ENCODE results near the gene CCR7. TPM values are rescaled to one million over a fixed set of nuclear protein-coding genes. Genes with fewer than 3 reads are reported as not detected.
A peak's percentile ranks its signal among the peaks of the same experiment; 100 is the strongest.

CCR7 gene
- total and polyA plus RNA-seq, 2 donors (not counting 1 experiment from before 2014, with no cell fraction given) = 116 to 481 TPM

GRCh38 chr17:40535438-40535837 lies 29.8 kb downstream of the CCR7 start:
- 98% methylated on average over 3 of the region's 4 CpGs for WGBS (ENCODE audit: insufficient coverage)

More at GRCh38 chr17:40535438-40535837, 29.8 kb downstream of the CCR7 start:
- no peak overlapping the region for H3K9ac ChIP-seq (ENCODE audit: low read length)
- peaks cover 47 to 77% of the 10 kb centered on the region in 2 donors for H3K4me1 ChIP-seq (ENCODE audit: control insufficient read depth in 2 of 2, insufficient read depth in 2 of 2, low read length in 2 of 2)
- peak overlapping the region in 1 of 2 donors; percentile 4 for H3K27ac ChIP-seq (ENCODE audit: low read length in 2 of 2)
- no peak overlapping the region for H3K4me2 ChIP-seq (replicated peaks; ENCODE audit: low read depth, low read length, poor library complexity, severe bottlenecking)
- no peaks in the 10 kb centered on the region for H3K36me3 ChIP-seq (replicated peaks in 1 of 2; ENCODE audit: control extremely low read depth in 1 of 2, control insufficient read depth in 1 of 2, extremely low read depth in 1 of 2, insufficient read depth in 2 of 2, low read length in 1 of 2)
- H3K79me2 ChIP-seq (ENCODE audit: control insufficient read depth, insufficient read depth, low read length) = no peaks in the 10 kb centered on the region
- ChIA-PET POLR2A (interaction anchor here (3.1 to 4.9 kb wide), 3 partner anchors 16 to 80 kb away, joined by 11 to 60 read pairs (median 17); no protein-coding TSS in a partner anchor), CTCF (interaction anchor here (0.7 to 15.0 kb wide), 14 partner anchors 8 to 376 kb away, joined by 3 to 329 read pairs (median 14); partner anchors contain the start of genes GJD3, IGFBP4 and TOP2A)
- no peaks in the 10 kb centered on the region for H4K20me1 ChIP-seq (ENCODE audit: control insufficient read depth, insufficient read depth, low read length, poor library complexity, severe bottlenecking)
- H2AFZ ChIP-seq (ENCODE audit: insufficient read depth, low read depth, low read length, poor library complexity, severe bottlenecking) = no peak overlapping the region
- DNase-seq (no peak), ATAC-seq (ENCODE audit: low read depth) (no peak)
- H3K9me3 Mint-ChIP-seq (ENCODE audit: insufficient read depth) = no peaks in the 10 kb centered on the region
- intact Hi-C loops (cut with micrococcal nuclease) = no loop called here
- H3K27ac Mint-ChIP-seq = peak overlapping the region; percentile 97
- no peak overlapping the region for H3K4me3 ChIP-seq (ENCODE audit: control extremely low read depth in 1 of 5, extremely low read depth in 1 of 5, insufficient read depth in 1 of 5, low read depth in 2 of 5, low read length in 4 of 5)
- no peaks in the 10 kb centered on the region for H3K27me3 ChIP-seq (replicated peaks in 1 of 4; ENCODE audit: control extremely low read depth in 1 of 4, control insufficient read depth in 3 of 4, insufficient read depth in 4 of 4, low read length in 3 of 4)
- H3K27me3 Mint-ChIP-seq = no peaks in the 10 kb centered on the region
- H3K4me3 Mint-ChIP-seq = no peak overlapping the region
- peaks cover 78% of the 10 kb centered on the region for H3K4me1 Mint-ChIP-seq
- no peak for TF ChIP-seq EZH2 (IDR thresholded peaks at IDR 0.05; ENCODE audit: borderline replicate concordance, insufficient read depth, low read depth, low read length, poor library complexity, severe bottlenecking)
- TF ChIP-seq, protein P1, sequence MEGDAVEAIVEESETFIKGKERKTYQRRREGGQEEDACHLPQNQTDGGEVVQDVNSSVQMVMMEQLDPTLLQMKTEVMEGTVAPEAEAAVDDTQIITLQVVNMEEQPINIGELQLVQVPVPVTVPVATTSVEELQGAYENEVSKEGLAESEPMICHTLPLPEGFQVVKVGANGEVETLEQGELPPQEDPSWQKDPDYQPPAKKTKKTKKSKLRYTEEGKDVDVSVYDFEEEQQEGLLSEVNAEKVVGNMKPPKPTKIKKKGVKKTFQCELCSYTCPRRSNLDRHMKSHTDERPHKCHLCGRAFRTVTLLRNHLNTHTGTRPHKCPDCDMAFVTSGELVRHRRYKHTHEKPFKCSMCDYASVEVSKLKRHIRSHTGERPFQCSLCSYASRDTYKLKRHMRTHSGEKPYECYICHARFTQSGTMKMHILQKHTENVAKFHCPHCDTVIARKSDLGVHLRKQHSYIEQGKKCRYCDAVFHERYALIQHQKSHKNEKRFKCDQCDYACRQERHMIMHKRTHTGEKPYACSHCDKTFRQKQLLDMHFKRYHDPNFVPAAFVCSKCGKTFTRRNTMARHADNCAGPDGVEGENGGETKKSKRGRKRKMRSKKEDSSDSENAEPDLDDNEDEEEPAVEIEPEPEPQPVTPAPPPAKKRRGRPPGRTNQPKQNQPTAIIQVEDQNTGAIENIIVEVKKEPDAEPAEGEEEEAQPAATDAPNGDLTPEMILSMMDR (IDR thresholded peaks at IDR 0.05) = no peak
- H3K9me3 ChIP-seq (ENCODE audit: control extremely low read depth in 1 of 3, control insufficient read depth in 2 of 3, insufficient read depth in 1 of 3, low read length in 2 of 3) = no peaks in the 10 kb centered on the region
